Measurements from ENCODE around the gene ERICH3. TPM values are rescaled to one million over a fixed set of nuclear protein-coding genes. Genes with fewer than 3 reads are reported as not detected.

ERICH3 gene, protein sequence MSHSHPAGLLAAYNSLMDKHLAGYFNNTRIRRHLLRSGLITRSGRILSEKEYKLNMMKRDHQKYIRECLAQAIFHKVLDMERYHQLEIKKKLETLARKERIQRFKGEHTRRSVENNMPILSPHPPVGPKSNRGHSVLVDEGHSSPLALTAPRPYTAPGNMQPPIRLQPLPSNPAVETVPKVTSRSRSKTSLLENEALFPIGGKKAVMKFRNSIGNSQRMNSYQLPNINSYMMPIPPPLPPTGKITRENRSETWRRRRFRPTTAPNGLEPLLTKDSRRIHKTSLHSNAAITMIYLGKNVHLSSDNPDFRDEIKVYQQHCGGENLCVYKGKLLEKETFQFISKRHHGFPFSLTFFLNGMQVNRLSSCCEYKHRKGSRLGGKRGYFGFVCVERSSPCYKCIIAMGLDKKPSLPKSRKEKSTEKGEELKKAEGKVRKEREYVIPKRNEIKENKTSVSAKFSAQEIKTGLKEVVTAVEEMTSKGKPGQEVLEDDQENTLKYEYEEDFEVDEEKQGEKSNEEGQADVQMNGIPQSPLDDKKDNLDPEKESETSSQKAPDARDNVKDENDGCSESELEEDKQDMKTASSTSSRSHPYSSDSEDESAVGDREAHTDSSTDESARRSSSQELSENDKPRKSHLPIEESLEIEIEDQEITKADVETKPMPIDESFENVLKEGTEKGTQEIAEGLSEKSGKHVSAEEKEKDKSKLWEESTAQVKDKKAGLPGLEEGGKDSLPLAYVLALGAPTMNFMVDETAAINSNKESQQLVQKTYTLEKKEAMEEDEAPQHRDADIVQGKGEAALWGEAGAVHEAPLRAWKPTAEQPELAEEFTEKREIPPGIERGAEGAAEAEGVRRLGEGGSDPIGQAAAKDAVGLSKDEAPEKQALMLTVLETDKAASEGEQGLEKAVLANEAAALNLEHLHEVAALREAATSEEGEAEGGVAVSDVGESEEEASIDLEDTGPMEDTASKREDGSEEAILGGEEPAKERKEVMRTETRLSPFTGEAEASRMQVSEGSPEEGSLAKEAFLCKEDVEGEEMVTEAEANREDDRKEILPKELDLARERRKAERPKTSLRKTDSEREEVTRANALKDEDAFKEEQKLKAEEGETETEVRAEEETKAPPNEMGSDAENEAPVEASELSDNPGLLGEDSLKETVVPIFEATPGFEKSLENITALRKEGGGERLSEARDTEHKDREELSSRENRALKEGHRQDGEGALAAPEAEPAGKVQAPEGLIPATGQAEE (N-terminal part only)
- total RNA-seq (2022; extraction: Qiagen RNA extraction) = not detected in 5 replicates

DNA sequence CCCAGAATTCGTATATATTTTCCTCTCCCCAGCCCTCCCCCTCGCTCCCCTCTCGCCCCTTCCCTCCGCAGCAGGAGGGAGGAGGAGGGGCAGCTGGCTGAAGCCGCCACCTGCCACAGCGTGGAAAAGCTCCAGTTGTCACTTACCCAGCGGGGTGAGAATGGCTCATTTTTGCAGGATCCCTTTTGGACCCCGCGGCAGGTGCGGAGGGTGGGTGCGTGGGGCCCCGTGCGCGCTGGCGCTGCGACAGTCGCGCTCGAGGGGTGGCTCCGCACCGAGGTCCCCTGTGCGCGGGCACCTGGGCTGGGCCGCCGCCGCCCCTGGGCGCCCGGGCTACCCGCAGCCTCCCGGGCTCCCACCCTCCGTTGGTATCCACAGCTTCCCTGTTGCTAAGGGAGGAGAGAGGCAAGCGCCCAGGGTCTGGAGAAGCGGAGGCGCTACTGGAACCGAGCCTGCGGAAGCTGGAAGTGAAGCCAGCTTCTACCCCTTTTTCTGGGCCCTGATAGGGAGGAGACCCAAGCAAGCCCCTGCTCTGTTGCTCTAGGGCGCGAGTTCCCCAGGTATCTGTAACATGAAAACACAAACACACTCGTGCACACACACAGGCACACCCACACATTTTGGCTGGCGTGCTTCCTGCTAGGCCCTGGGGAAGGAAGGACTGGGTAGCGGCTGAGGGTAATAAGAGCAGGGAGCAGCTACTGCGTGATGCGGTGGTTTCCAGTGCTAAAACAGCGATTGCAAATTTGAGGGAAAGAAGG lies at the start of gene ERICH3:
Gene ERICH3, minus strand, starts transcription at position 442 of the 761 bp plus-strand sequence. Its CDS starts 273 bp downstream, at position 169.

Other genes with a start within 250 kb of the ERICH3 start
- gene LRRC53, start 161.2 kb downstream of the ERICH3 start, total RNA-seq (2022; extraction: Qiagen RNA extraction) = not detected in 5 replicates
- gene CRYZ, start 59.3 kb upstream of the ERICH3 start, total RNA-seq (2022; extraction: Qiagen RNA extraction) = 65.8 to 77.4 TPM (median 72.7 TPM) in 5 replicates
- 16.0 to 17.9 TPM (median 17.1 TPM) in 5 replicates for gene TYW3, start 59.4 kb upstream of the ERICH3 start, total RNA-seq (2022; extraction: Qiagen RNA extraction)

Data from A549 treated with Mapracorat at 1 μM for 4 hours (cell line).